GM18505 (cell line): ENCODE measurements around the gene CDC34.
A peak's percentile ranks its signal among the peaks of the same experiment; 100 is the strongest.

Source experiments
- ATAC-seq: cut with Tn5 transposase; IDR thresholded peaks from one replicate; pipeline ENCODE4 v1.9.1; 2021; ENCODE audit not compliant: unreplicated experiment
- POLR2A ChIP-seq: IDR thresholded peaks from 4 replicates; pipeline ENCODE4 v1.6.1; 2011; ENCODE audit warnings: borderline replicate concordance; ENCODE audit not compliant: insufficient read depth, insufficient read length; ENCODE audit errors: extremely low read depth

CDC34 gene

GRCh38 chr19:531753-532560 lies at the start of gene CDC34:
Gene CDC34, plus strand, starts transcription at chr19:531760. Its CDS starts 172 bp downstream, at chr19:531932.
- peak; percentile 18 for ATAC-seq
- no peak for TF ChIP-seq POLR2A

GRCh38 chr19:482186-483041 lies 49.1 kb upstream of the CDC34 start:
- TF ChIP-seq POLR2A = no peak
- no peak for ATAC-seq

GRCh38 chr19:483332-484072 lies 48.1 kb upstream of the CDC34 start:
- no peak for ATAC-seq
- TF ChIP-seq POLR2A = no peak

GRCh38 chr19:484494-484893 lies 47.1 kb upstream of the CDC34 start:
- TF ChIP-seq POLR2A = no peak
- no peak for ATAC-seq

- ATAC-seq = no peak
- TF ChIP-seq POLR2A = no peak
These were observed 46.5 kb upstream of the CDC34 start for GRCh38 chr19:485077-485476.

GRCh38 chr19:485583-486236 lies 45.9 kb upstream of the CDC34 start:
- TF ChIP-seq POLR2A = no peak
- no peak for ATAC-seq

GRCh38 chr19:488505-489417 lies 42.8 kb upstream of the CDC34 start:
- peak; percentile 73 for ATAC-seq
- peak; percentile 86 for TF ChIP-seq POLR2A

GRCh38 chr19:489418-490196 lies 42.0 kb upstream of the CDC34 start:
- TF ChIP-seq POLR2A = no peak
- ATAC-seq = peak; percentile 9

- no peak for ATAC-seq
- no peak for TF ChIP-seq POLR2A
These were observed 40.3 kb upstream of the CDC34 start for GRCh38 chr19:491146-491741.

- ATAC-seq = no peak
- TF ChIP-seq POLR2A = no peak
These were observed 39.4 kb upstream of the CDC34 start for GRCh38 chr19:492091-492531.
